Measurements from ENCODE around the gene NOP58.
A peak's percentile ranks its signal among the peaks of the same experiment; 100 is the strongest.
"Not testable (repeated sequence)": the region's sequence is repeated elsewhere in the genome, so short reads cannot be mapped to it uniquely, and the experiment has no call there.

Gene NOP58, protein sequence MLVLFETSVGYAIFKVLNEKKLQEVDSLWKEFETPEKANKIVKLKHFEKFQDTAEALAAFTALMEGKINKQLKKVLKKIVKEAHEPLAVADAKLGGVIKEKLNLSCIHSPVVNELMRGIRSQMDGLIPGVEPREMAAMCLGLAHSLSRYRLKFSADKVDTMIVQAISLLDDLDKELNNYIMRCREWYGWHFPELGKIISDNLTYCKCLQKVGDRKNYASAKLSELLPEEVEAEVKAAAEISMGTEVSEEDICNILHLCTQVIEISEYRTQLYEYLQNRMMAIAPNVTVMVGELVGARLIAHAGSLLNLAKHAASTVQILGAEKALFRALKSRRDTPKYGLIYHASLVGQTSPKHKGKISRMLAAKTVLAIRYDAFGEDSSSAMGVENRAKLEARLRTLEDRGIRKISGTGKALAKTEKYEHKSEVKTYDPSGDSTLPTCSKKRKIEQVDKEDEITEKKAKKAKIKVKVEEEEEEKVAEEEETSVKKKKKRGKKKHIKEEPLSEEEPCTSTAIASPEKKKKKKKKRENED

DNA sequence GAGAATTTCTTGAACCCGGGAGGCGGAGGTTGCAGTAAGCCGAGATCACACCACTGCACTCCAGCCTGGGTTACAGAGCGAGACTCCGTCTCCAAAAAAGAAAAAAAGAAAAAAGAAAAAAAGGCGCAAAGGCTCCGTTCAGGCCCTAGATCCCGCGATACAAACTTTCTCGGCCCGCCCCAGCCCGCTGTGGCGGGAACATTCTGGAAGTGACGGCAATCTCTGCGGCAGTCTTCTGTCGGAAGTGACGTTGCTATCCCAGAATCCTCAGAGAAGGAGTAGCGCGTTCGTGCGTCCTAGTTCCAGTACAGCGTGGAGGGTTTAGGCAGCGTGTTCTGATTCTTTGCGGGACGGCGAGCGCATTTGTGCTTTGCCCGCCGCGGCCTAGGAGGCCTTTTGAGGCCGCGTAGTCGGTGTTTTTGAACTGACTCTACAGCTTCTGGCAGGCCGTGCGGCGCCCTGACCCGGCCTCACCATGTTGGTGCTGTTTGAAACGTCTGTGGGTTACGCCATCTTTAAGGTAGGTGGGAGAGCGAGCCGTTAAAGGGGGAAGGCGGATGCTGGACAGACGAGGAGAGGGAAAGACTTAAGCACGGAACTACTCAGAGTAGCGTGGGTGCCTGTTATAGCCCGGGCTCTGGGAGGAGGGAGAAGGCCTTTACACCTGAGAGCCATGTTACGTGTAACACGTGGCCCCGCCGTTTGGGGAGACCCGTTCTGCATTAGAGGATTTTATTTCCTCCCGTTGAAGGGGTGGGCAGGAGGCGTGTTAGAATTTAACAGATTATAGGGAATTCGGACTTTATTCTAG is at the start of gene NOP58:
Gene NOP58, plus strand, starts transcription at position 297 of the 811 bp plus-strand sequence. Its CDS starts 179 bp downstream, at position 476.
- DNase-seq, result peak; percentile 84

DNA sequence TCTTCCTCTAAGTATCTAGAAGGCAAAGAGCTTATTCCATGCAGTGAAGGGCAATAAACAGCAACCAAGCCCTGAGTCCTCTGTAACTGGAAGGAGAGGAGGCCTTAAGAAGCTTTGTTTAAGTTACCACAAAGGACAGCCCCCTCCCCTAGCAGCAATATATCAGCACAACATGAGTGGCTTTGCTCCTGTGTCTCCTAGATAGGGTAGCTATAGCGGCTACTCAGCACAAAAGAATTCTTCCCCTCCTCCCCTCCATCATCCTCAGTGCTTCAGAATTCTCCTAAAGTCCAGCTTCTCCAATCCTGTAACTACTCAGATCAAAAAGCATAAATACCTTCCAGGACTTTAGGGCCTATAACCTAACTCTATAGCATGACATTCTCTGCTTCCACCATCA is 43.7 kb upstream of the NOP58 start:
- DNase-seq, result no peak

DNA sequence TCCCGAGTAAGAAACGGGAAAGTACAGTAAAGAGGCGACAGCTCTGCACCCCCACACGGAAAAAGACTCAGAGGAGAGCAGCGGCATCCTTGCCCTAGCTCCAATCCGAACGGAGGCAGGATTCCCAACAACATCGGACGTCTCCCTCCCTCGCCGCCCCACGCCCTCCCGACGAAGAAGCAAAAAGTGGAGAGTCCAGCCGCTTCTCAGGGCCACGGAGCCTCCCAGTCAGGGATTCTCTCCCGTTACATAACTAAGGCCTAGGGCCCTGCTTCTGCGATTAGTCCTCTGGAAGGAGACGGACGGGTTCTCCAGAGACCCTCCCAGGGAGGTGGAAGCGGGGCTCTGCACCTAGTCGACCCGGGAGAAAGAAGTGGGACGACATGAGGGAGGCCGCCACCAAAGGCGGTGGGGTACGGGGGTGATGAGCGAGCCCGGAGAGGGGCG is 27.8 kb upstream of the NOP58 start:
- no peak for DNase-seq

DNA sequence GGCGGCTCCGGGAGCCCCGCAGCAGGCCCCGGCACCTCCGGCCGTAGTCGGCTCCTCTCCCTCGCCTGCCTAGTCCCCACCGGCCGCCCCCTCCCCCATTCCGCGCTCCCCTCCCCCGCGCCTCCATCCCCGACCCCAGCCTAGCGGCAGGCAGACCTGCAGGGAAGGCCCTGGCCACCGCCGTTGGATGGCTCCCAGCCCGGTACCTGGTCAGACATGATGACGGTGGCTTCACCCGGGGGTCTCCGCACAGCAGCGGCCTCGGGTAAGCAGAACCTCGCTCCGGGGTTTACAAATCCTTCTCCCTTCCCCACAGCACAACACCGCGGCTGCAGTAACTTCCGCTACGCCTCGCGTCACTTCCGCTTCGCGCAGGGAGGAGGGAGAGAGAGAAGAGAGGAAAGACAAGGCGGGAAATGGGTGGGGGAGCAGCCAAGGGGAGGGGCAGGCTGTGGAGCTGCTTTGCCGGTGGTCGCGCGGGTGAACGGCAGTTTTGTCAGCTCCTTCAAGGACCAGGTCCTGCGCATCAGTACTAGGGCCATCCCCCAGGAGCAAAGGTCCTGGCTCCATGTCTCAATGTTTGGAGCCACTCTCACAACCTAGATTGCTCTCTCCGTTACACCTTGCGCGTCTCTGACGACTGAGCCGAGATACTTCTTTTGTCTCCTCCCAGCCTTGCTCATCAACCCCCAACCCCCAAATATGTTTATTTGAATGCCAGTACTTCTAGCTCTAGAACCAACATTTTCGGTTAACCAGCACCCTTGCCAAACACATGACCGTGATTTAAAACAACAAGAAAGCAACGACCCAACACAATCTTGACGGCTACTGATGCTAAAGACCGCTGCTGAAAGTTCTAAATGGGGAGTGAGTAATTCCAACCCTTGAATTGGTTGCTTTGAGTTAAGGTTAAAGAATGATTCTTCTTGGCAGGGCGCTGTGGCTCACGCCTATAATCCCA is 27.0 kb upstream of the NOP58 start, which contains the start of gene SUMO1:
Gene SUMO1, minus strand, starts transcription at position 364 of the 964 bp plus-strand sequence. Its CDS starts 146 bp downstream, at position 218.
- peak; percentile 71 for DNase-seq

DNA sequence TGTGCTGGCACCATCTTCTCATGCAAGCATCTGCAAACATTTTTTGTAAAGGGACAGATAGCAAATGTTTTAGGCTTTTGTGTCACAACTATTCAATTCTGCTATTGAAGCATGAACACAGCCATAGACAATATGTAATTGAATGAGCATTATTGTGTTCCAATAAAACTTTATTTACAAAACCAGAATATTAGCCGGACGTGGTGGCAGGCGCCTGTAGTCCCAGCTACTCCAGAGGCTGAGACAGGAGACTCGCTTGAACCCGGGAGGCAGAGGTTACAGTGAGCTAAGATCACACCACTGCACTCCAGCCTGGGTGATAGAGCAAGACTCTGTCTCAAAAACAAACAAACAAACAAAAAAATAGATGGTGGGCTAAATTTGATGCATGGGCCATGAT is 17.9 kb upstream of the NOP58 start:
- DNase-seq, result not testable (repeated sequence)

DNA sequence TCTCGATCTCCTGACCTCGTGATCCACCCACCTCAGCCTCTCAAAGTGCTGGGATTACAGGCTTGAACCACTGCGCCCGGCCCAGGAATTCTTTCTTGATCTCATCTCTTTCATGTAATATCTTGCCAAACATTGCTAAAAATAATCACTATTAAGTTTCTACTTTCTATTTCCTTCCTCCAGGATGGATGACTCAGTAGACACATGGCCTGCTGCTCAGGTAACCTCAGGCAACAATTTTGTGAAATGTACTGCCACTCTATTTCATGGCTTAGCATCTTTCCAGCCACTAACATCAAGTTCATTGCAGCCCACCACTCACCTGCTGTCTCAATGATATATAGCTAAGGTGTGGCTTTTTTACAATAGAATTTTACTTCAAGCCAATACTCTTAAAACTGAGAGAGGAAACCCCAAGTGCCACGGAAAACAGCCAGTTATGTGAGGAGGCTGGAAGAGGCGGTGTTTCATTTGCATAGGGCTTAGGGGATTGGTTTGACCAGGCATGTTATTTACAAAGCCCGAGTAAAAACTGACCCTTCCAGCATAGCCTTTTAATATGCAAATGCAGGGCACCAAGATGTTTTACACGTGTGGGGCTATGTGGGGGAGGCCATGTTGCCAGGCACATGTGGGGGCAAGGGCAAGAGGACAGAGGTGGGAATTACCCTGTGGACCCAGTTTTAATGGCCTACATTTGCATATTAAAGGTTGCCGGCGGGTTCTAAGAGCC is 15.9 kb upstream of the NOP58 start:
- DNase-seq, result no peak

DNA sequence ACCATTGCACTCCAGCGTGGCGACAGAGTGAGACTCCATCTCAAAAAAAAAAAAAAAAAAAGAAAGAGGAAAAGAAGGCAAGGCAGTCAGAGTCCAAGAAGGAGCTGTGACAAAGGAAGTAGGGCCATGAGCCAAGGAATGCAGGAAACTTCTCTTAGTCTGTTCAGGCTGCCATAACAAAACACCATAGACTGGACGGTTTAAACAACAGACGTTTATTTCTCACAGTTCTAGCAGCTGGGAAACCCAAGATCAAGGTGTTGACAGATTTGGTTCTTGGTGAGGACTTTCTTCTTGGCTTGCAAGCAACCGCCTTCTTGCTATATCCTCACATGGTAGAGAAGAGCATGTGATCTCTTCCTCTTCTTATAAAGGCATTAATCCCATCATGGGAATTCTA is 14.1 kb upstream of the NOP58 start:
- no peak for DNase-seq

DNA sequence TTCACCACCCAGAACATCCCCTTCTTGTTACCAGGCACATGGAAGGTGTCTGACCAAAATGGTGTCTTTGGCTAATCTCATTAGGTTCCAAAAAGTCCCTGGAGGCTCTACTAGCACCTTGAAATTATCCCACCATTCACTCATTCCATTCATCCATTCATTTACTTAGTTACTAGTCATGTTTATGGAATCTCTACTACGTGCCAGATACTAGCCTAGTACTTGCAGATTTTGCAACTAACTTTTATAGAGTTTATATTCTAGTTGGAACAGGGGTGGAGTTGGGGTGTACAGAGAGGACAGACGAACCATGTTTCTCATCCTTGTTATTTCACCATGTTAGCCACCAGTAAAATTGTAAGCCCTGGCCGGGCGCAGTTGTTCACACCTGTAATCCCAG is 4.0 kb upstream of the NOP58 start:
- no peak for DNase-seq

DNA sequence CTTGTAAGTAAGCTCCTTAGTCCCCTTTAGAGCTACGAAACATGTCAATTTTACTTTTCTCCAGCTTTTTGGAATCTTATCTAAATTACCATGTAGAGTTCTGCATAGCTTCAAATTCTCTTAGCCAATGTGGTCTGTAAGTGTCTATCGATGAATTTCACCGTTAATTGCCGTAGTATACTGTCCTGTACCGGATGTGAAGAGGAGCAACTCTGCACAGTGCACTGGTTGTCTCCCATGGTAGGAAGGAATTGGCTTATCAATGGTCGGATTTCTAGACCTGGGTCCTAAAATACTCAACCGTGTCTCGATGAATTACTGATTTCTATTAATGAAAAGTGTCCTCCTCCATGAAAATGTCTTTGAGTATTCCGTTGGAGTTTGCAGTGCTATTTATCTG is 1.9 kb downstream of the NOP58 start:
- DNase-seq, result no peak

DNA sequence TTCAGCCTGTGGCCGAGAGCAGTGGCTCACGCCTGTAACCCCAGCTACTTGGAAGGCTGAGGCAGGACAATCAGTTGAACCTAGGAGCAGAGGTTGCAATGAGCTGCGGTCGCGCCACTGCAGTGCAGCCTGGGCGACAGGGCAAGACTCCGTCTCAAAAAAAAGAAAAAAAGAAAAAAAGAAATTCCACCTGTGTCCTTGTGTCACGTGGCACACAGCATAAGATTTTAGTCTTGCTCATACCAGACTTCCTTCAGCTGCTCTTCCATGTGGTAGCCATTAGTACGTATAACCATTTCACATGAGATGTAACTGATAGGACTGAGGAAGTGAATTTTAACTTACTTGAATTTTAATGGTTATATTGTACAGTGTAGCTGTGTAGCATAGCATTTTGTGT is 4.0 kb downstream of the NOP58 start:
- DNase-seq, result no peak

DNA sequence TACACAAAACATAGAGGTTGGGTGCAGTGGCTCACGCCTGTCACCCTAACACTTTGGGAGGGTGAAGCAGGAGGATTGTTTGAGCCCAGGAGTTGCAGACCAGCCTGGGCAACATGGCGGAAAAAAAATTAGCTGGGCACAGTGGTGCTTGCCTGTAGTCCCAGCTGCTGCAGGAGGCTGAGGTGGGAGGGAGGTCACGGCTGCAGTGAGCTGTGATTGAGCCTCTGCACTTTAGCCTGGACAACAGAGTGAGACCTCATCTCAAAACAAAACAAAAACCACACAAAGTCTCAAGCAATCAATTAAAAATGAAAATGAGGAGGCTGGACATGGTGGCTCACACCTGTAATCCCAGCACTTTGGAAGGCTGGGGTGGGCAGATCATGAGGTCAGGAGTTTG is 4.9 kb downstream of the NOP58 start:
- no peak for DNase-seq

DNA sequence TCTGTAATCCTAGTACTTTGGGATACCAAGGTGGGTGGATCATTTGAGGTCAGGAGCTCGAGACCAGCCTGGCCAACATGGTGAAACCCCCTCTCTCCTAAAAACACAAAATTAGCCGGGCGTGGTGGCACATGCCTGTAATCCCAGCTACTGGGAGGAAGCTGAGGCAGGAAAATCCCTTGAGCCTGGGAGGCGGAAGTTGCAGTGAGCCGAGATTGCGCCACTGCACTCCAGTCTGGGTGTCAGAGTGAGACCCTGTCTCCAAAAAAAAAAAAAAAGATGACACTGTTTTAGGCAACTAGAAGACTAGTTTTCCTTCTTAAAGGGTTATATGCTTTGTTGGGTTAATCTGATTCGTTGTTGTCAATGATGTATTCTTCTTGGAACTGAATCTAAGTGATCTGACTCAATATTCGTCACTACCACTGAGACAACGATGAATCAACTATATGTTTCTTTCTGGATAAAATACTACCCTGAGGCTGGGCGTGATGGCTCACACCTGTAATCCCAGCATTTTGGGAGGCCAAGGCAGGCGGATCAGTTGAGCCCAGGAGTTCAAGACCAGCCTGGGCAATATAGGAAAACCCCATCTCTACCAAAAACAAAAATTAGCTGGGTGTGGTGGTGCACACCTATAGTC is 10.6 kb downstream of the NOP58 start:
- DNase-seq, result not testable (repeated sequence)

DNA sequence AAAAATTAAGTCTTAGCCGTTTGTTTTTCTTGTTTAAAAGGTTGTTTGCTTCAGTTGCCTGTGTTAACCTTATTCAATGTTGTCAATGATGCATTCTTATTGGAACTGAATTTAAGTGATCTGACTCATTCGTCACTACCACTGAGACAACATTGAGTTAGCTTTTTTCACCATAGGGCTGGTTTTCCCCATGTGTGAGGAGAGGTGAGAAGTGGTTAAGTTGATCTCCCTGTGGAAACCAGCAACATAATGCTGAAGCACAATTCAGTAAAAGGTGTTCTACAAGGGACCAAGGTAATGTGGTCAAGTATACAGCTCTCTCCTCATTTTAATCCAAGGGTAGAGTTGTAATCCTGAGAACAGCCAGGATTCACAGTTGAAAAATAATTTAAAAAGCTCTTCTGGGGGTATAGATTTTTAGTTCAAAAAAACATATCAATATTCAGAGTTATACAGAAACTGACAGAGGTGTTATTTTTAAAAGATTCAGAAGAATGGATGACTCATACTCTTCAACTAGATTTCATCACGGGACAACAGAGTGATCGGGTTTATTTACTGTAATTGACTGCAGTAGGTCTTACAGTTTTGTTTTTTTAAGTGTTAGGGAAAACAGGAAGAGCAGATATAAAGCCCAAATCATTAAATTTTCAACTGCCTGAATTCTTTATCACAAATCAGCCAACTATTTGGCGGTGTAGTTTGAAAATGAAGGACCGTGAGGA is 12.6 kb downstream of the NOP58 start:
- DNase-seq, result peak; percentile 4

DNA sequence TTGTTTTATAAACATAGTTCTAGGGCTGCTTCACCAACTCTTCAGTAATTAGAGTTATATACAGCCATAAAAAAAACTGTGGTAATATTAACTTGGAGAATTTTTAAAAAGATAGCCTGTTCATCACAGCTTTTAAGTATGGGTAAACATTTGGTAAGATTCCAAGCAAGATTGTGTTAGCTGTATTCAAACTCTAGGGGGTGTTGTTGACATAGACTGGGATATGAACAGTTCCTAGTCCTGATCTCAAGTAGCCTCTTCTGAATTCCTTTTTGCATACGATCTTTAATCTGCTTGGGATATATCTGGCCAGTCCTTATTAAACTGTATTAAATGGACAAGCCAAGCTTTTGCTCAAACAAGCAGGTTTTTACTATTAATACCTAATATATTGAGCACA is 13.4 kb downstream of the NOP58 start:
- no peak for DNase-seq

DNA sequence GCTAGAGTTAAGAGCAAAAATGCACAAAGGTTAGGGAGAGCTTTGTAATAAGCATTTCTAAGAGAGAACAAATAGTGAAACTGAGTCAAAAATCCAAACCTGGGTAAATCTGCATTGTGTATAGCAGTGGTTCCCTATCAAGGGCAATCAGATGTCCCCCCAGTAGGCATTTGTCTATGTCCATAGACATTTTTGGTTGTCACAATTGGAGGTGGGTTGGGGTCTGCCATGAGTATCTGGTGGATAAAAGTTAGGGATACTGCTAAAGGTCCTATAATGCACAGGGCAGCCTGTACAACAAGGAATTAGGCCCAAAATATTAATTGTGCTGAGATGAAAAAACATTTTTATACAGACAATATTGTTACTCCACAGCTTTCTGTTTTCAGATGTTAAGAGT is 21.0 kb downstream of the NOP58 start:
- no peak for DNase-seq

DNA sequence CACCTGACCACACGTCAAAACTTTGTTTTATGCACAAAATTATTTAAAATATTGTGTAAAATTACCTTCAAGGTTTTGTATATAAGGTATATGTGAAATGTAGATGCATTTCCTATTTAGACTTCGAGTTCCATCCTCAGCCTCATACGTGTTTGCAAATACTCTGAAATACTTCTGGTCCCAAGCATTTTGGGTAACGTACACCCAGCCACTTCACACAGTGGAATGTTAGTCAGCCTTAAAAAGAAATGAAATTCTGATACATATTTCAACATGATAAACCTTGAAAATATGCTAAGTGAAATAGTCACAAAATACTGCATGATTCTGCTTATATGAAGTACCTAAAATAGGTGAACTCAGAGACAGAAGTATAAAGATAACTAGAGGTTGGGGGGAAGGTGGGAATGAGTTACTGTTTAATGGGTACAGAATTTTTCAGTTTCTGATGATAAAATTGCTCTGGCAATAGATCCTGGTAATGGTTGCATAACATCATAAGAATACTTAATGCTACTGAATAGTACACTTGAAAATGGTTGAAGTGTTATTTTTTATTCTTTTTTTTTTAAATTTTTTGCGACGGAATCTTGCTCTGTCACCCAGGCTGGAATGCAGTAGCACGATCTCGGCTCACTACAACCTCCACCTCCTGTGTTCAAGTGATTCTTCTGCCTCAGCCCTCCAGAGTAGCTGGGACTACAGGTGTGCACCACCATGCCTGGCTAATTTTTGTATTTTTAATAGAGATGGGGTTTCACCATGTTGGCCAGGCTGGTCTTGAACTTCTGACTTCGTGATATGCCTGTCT is 24.0 kb downstream of the NOP58 start:
- DNase-seq, result no peak

DNA sequence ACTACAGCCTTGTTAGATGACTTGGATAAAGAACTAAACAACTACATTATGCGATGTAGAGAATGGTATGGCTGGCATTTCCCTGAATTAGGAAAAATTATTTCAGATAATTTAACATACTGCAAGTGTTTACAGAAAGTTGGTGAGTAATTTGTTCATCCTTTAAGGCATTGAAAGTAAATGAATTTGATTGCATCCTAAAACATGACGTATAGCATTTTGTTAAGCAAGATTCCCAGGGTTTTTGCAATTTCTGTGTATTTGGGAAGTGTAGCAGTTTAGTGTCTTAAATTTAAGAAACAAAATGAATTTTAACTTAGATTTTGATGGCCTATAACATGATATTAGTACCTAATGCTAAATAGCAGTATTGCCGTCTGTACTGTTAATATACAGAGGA is 24.8 kb downstream of the NOP58 start:
- DNase-seq, result no peak

DNA sequence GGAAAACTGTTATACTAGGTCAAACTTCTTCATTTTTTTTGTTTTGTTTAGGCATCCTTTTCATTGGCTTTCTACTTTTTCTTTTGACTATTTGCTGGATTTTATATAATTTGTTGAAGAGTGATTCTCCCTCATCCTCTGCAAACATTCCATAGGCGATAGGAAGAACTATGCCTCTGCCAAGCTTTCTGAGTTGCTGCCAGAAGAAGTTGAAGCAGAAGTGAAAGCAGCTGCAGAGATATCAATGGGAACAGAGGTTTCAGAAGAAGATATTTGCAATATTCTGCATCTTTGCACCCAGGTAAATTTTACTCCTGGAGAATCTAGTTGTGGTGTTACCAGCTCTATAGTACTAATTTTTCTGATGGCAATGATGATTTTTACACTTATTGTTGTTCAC is 25.4 kb downstream of the NOP58 start:
- no peak for DNase-seq

DNA sequence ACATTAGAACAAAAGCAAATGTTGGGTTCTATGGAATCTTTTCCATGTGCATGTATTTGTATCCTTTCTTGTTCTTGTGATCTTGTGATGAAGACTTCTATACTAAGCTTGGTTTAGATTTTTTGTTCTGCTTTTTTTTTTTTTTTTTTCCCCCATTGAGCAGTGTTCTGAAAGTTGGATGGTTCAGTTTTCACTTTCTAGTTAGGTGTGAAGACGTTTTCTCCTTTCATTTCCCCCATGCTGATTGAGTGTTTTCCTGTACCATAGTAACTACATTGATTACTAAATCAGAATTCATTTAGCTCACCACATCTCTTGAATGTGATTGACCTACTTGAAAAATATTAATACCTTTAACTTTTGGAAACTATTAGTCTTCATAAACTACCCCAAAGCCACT is 34.1 kb downstream of the NOP58 start:
- no peak for DNase-seq

DNA sequence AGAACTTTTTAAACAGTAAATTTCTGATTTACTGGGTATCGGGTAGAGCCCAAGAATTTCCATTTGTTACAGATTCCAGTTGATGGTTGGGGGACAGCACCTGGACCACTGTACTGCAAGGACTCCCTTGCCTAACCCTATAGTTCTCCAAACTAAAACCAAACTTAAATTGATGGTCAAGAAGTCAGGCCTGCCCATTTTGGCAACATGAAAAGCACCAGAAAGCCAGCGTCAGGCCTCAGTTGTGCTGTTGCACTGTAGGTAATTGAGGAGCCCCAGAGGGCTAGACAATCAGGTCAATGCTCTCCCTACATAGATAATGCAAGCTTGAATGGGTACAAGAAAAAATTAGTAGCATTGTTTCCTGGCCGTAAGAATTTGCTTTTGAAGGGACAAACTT is 40.5 kb downstream of the NOP58 start:
- DNase-seq, result no peak

All from NK-92 treated with Interleukin-12 subunit alpha and Interleukin-12 subunit beta, amount 100 ng/mL, for 24 hours (cell line).